Measurements from ENCODE around the gene SLC22A9. TPM values are rescaled to one million over a fixed set of nuclear protein-coding genes. Genes with fewer than 3 reads are reported as not detected.
"Not testable (repeated sequence)": the region's sequence is repeated elsewhere in the genome, so short reads cannot be mapped to it uniquely, and the experiment has no call there.

SLC22A9 gene
- total and polyA plus RNA-seq, 10 of the 15 experiments (the other 5 are each of a cell fraction or from before 2014, with no cell fraction given) = 0.03 to 0.06 TPM; not detected in 8

- in situ Hi-C loops (cut with MboI); H3K9ac ChIP-seq (ENCODE audit: control insufficient read depth, insufficient read depth, low read length); DNase-seq (ENCODE audit: low read depth, low spot score); intact Hi-C loops (cut with micrococcal nuclease; ENCODE audit: unreplicated experiment); H3K4me3 ChIP-seq; H3K79me2 ChIP-seq (ENCODE audit: control insufficient read depth, insufficient read depth, low read length); H3K4me1 ChIP-seq (ENCODE audit: control insufficient read depth, insufficient read depth, low read length); SMC1A ChIA-PET (ENCODE audit: uncharacterized antibody, unreplicated experiment); H4K20me1 ChIP-seq (ENCODE audit: control insufficient read depth, insufficient read depth); POLR2A ChIA-PET; CTCF ChIA-PET; H3K27ac ChIP-seq (ENCODE audit: control insufficient read depth, insufficient read depth); ATAC-seq; H3K27me3 ChIP-seq (replicated peaks in 1 of 2; ENCODE audit: control insufficient read depth in 2 of 2, insufficient read depth in 2 of 2, low read length in 1 of 2); FAIRE-seq; H2AFZ ChIP-seq (ENCODE audit: control insufficient read depth, low read depth, low read length); H3K36me3 ChIP-seq (ENCODE audit: control insufficient read depth in 2 of 2, insufficient read depth in 2 of 2, low read length in 1 of 2); BruUV-seq (replicated peaks); H3K9me3 ChIP-seq (replicated peaks; ENCODE audit: control insufficient read depth, insufficient read depth, low read length); RAD21 ChIA-PET (ENCODE audit: unreplicated experiment); H3K4me2 ChIP-seq (ENCODE audit: control insufficient read depth, insufficient read depth): not testable (repeated sequence)
- WGBS (ENCODE audit: insufficient coverage, insufficient replicate concordance, low lambda C conversion rate, missing lambda C conversion rate) = 0% methylated on average over 2 of the region's 2 CpGs
Observed at GRCh38 chr11:63430731-63431130, 61.1 kb downstream of the SLC22A9 start.

GRCh38 chr11:63435351-63435750 lies 65.8 kb downstream of the SLC22A9 start:
- H3K79me2 ChIP-seq (ENCODE audit: control insufficient read depth, insufficient read depth, low read length); POLR2A ChIA-PET; intact Hi-C loops (cut with micrococcal nuclease; ENCODE audit: unreplicated experiment); H3K27ac ChIP-seq (ENCODE audit: control insufficient read depth, insufficient read depth); FAIRE-seq; DNase-seq (ENCODE audit: low read depth, low spot score); H3K27me3 ChIP-seq (replicated peaks in 1 of 2; ENCODE audit: control insufficient read depth in 2 of 2, insufficient read depth in 2 of 2, low read length in 1 of 2); H3K36me3 ChIP-seq (ENCODE audit: control insufficient read depth in 2 of 2, insufficient read depth in 2 of 2, low read length in 1 of 2); SMC1A ChIA-PET (ENCODE audit: uncharacterized antibody, unreplicated experiment); CTCF ChIA-PET; BruUV-seq (replicated peaks); ATAC-seq; H3K4me3 ChIP-seq; RAD21 ChIA-PET (ENCODE audit: unreplicated experiment); H2AFZ ChIP-seq (ENCODE audit: control insufficient read depth, low read depth, low read length); H3K9ac ChIP-seq (ENCODE audit: control insufficient read depth, insufficient read depth, low read length); H3K4me2 ChIP-seq (ENCODE audit: control insufficient read depth, insufficient read depth); H4K20me1 ChIP-seq (ENCODE audit: control insufficient read depth, insufficient read depth); in situ Hi-C loops (cut with MboI); H3K4me1 ChIP-seq (ENCODE audit: control insufficient read depth, insufficient read depth, low read length); H3K9me3 ChIP-seq (replicated peaks; ENCODE audit: control insufficient read depth, insufficient read depth, low read length): not testable (repeated sequence)
- 70% methylated on average over 19 of the region's 22 CpGs for WGBS (ENCODE audit: insufficient coverage, insufficient replicate concordance, low lambda C conversion rate, missing lambda C conversion rate)

GRCh38 chr11:63435831-63436230 lies 66.2 kb downstream of the SLC22A9 start:
- FAIRE-seq; H3K9me3 ChIP-seq (replicated peaks; ENCODE audit: control insufficient read depth, insufficient read depth, low read length); H3K27ac ChIP-seq (ENCODE audit: control insufficient read depth, insufficient read depth); RAD21 ChIA-PET (ENCODE audit: unreplicated experiment); in situ Hi-C loops (cut with MboI); BruUV-seq (replicated peaks); SMC1A ChIA-PET (ENCODE audit: uncharacterized antibody, unreplicated experiment); H3K4me2 ChIP-seq (ENCODE audit: control insufficient read depth, insufficient read depth); H3K27me3 ChIP-seq (replicated peaks in 1 of 2; ENCODE audit: control insufficient read depth in 2 of 2, insufficient read depth in 2 of 2, low read length in 1 of 2); H3K36me3 ChIP-seq (ENCODE audit: control insufficient read depth in 2 of 2, insufficient read depth in 2 of 2, low read length in 1 of 2); ATAC-seq; H3K4me1 ChIP-seq (ENCODE audit: control insufficient read depth, insufficient read depth, low read length); H3K9ac ChIP-seq (ENCODE audit: control insufficient read depth, insufficient read depth, low read length); H3K4me3 ChIP-seq; H4K20me1 ChIP-seq (ENCODE audit: control insufficient read depth, insufficient read depth); H3K79me2 ChIP-seq (ENCODE audit: control insufficient read depth, insufficient read depth, low read length); intact Hi-C loops (cut with micrococcal nuclease; ENCODE audit: unreplicated experiment); POLR2A ChIA-PET; DNase-seq (ENCODE audit: low read depth, low spot score); H2AFZ ChIP-seq (ENCODE audit: control insufficient read depth, low read depth, low read length): not testable (repeated sequence)
- WGBS (ENCODE audit: insufficient coverage, insufficient replicate concordance, low lambda C conversion rate, missing lambda C conversion rate) = 4% methylated on average over 4 of the region's 4 CpGs
- CTCF ChIA-PET = interaction anchor here (0.6 kb wide), 1 partner anchor 71 kb away, joined by 3 read pairs; no protein-coding TSS in a partner anchor
